GM12873 (cell line): ENCODE measurements around the gene RAMP1.

Experiments
- CTCF ChIP-seq: IDR thresholded peaks from 2 replicates; pipeline ENCODE4 v1.5.1; 2012; ENCODE audit warnings: low read depth, mild to moderate bottlenecking, moderate library complexity, low read length, control low read depth; ENCODE audit not compliant: insufficient read depth; ENCODE audit errors: missing control alignments

Gene RAMP1

GRCh38 chr2:237939251-237939650 lies 79.8 kb downstream of the RAMP1 start:
- TF ChIP-seq CTCF, result no peak

DNA sequence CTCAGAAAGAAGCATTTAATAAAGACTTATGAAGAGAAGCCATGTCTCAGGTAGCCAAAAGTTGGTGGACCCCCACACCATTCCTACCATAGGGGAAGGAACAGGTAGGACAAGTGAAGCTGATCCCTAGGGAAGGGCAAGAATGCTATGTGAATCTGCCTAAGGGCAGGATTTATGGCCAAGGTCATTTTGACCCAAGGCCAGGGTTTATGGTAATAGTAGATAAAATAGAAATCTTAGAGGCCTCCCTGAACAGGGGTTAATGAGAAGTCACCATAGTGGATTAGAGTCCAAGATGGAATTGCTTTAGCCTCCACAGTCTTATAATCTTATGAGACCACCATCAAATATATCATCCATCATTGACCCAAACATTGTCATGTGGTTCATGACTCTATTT lies 81.4 kb downstream of the RAMP1 start:
- TF ChIP-seq CTCF, result no peak

DNA sequence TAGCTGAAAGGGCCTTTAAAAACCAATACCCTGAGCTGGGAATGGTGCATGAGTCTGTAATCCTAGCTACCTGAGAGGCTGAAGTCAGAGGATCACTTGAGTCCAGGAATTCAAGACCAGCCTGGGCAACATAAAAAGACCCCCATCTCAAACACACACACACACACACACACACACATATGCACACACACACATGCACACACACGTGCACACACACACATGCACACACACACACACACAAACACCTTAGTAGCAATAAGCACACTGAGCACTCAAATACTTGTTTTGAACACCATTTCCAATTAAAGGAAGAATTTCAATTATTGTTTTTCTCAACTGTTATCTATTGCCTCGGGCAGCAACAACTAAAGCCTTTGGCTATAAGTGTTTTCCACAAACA lies 81.8 kb downstream of the RAMP1 start:
- no peak for TF ChIP-seq CTCF

GRCh38 chr2:237942513-237942899 lies 83.1 kb downstream of the RAMP1 start:
- no peak for TF ChIP-seq CTCF

DNA sequence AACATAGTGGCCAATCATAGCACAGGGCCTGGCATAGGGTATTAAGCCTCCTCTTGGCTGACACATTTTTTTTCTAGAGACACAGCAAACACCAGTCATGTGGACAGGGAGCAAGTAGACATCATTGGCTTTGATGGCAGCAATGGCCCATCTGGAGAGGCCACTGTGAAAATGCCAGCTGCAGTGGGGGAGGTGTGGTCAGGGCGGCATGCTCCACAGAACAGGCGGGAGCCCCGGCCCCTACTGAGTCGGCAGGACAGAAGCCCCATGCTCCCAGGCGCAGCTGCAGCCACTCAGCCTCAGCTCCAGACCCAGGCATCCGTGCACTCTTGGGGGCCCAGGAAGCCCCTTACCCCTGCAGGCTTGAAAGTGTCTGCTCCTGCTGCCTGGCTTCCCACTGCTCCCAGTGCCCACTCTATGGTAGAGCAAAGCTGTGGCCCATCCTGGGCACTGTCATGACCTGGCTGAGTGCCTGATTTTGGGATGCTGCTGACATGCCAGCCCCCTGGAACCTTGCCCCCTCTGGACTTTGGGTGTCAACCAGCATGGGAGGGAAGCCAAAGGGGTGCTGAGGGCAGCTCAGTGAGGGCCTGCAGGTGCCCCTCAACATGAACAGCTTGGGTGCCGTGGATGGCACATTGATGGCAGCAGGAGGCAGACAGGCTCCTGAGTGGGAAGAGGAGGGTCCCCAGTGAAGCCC lies 84.1 kb downstream of the RAMP1 start:
- no peak for TF ChIP-seq CTCF

DNA sequence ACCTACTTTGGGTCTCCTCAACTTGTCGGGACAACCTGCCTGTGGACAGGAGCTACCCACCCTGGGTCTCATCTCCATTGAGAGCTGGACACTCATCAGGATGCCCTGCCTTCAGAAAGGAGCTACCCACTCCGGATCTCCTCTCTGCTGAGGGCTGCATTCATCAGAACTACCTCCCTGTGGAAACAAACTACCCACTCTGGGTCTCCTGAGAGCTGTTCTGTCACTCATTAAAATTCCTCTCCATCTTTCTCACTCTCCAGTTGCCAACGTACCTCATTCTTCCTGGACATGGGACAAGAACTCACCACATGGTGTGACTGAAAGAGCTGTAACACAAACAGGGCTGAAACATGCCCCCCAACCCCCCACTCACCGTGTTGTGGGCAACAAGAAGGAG lies 84.9 kb downstream of the RAMP1 start:
- no peak for TF ChIP-seq CTCF

GRCh38 chr2:237946423-237946822 lies 87.0 kb downstream of the RAMP1 start:
- no peak for TF ChIP-seq CTCF
